ENCODE data around the gene KIF14. TPM values are rescaled to one million over a fixed set of nuclear protein-coding genes. Genes with fewer than 3 reads are reported as not detected.

The KIF14 gene
- total RNA-seq, 1 experiment from 2014 or later: 20.7 TPM

GRCh38 chr1:200627575-200628222 lies 7.1 kb upstream of the KIF14 start:
- CTCF ChIA-PET: no interaction called here
- Mint-ChIP-seq H3K27me3 (ENCODE audit: unreplicated experiment) (no peaks in the 10 kb centered on the region), H3K36me3 (ENCODE audit: insufficient read depth, unreplicated experiment) (no peaks in the 10 kb centered on the region), H3K9me3 (ENCODE audit: low read depth, unreplicated experiment) (no peaks in the 10 kb centered on the region), H3K27ac (ENCODE audit: unreplicated experiment) (no peak overlapping the region), H3K4me1 (ENCODE audit: low read depth, unreplicated experiment) (peaks cover 9% of the 10 kb centered on the region), H3K4me3 (ENCODE audit: low read depth, unreplicated experiment) (no peak overlapping the region)
- intact Hi-C loops (cut with micrococcal nuclease; ENCODE audit: unreplicated experiment): no loop called here
- no peak for TF ChIP-seq CTCF (IDR thresholded peaks at IDR 0.05; ENCODE audit: unreplicated experiment)
- BruUV-seq (replicated peaks): no TSS peak
- DNase-seq: no peak

GRCh38 chr1:200626853-200627534 lies 6.4 kb upstream of the KIF14 start:
- intact Hi-C loops (cut with micrococcal nuclease; ENCODE audit: unreplicated experiment): no loop called here
- BruUV-seq (replicated peaks): no TSS peak
- H3K27ac Mint-ChIP-seq (ENCODE audit: unreplicated experiment): no peak overlapping the region

GRCh38 chr1:200625381-200625824 lies 4.9 kb upstream of the KIF14 start:
- no TSS peak for BruUV-seq (replicated peaks)
- intact Hi-C loops (cut with micrococcal nuclease; ENCODE audit: unreplicated experiment): no loop called here
- DNase-seq: no peak
- Mint-ChIP-seq H3K27me3 (ENCODE audit: unreplicated experiment) (no peaks in the 10 kb centered on the region), H3K36me3 (ENCODE audit: insufficient read depth, unreplicated experiment) (peaks cover 10% of the 10 kb centered on the region), H3K27ac (ENCODE audit: unreplicated experiment) (no peak overlapping the region), H3K4me3 (ENCODE audit: low read depth, unreplicated experiment) (no peak overlapping the region), H3K4me1 (ENCODE audit: low read depth, unreplicated experiment) (peaks cover 9% of the 10 kb centered on the region), H3K9me3 (ENCODE audit: low read depth, unreplicated experiment) (no peaks in the 10 kb centered on the region)
- CTCF ChIA-PET: interaction anchor here (0.6 to 0.9 kb wide), 3 partner anchors 36 to 387 kb away, joined by 3 to 7 read pairs (median 5); no protein-coding TSS in a partner anchor
- TF ChIP-seq CTCF (IDR thresholded peaks at IDR 0.05; ENCODE audit: unreplicated experiment): no peak

More at GRCh38 chr1:200626853-200627534, 6.4 kb upstream of the KIF14 start:
- Mint-ChIP-seq H3K4me3 (ENCODE audit: low read depth, unreplicated experiment) (no peak overlapping the region), H3K36me3 (ENCODE audit: insufficient read depth, unreplicated experiment) (no peaks in the 10 kb centered on the region), H3K4me1 (ENCODE audit: low read depth, unreplicated experiment) (peaks cover 9% of the 10 kb centered on the region), H3K9me3 (ENCODE audit: low read depth, unreplicated experiment) (no peaks in the 10 kb centered on the region), H3K27me3 (ENCODE audit: unreplicated experiment) (no peaks in the 10 kb centered on the region)
- CTCF ChIA-PET: interaction anchor here (0.6 kb wide), 1 partner anchor 487 kb away, joined by 4 read pairs; no protein-coding TSS in a partner anchor
- no peak for TF ChIP-seq CTCF (IDR thresholded peaks at IDR 0.05; ENCODE audit: unreplicated experiment)
- DNase-seq: no peak

- Mint-ChIP-seq H3K27ac (ENCODE audit: unreplicated experiment) (no peak overlapping the region), H3K36me3 (ENCODE audit: insufficient read depth, unreplicated experiment) (peaks cover 16% of the 10 kb centered on the region), H3K4me3 (ENCODE audit: low read depth, unreplicated experiment) (no peak overlapping the region), H3K4me1 (ENCODE audit: low read depth, unreplicated experiment) (peaks cover 6% of the 10 kb centered on the region), H3K27me3 (ENCODE audit: unreplicated experiment) (no peaks in the 10 kb centered on the region), H3K9me3 (ENCODE audit: low read depth, unreplicated experiment) (no peaks in the 10 kb centered on the region)
- no TSS peak for BruUV-seq (replicated peaks)
- CTCF ChIA-PET: interaction anchor here (0.6 to 0.9 kb wide), 3 partner anchors 36 to 388 kb away, joined by 3 to 7 read pairs (median 5); no protein-coding TSS in a partner anchor
- intact Hi-C loops (cut with micrococcal nuclease; ENCODE audit: unreplicated experiment): loop anchor here (5.0 kb wide), 3 partner anchors 42 to 487 kb away; partner anchors contain the start of genes CACNA1S and DDX59
- no peak for DNase-seq
- TF ChIP-seq CTCF (IDR thresholded peaks at IDR 0.05; ENCODE audit: unreplicated experiment): no peak
Measured at GRCh38 chr1:200624679-200625335, 4.3 kb upstream of the KIF14 start.
